Astrocyte of the hippocampus (primary cell): ENCODE results near the gene DCAF6.
"Not testable (repeated sequence)": the region's sequence is repeated elsewhere in the genome, so short reads cannot be mapped to it uniquely, and the experiment has no call there.

Experiments
- DNase-seq: peaks from one replicate; pipeline ENCODE4 v3.0.0; 2011; ENCODE audit warnings: low read depth, low spot score

DCAF6 gene

DNA sequence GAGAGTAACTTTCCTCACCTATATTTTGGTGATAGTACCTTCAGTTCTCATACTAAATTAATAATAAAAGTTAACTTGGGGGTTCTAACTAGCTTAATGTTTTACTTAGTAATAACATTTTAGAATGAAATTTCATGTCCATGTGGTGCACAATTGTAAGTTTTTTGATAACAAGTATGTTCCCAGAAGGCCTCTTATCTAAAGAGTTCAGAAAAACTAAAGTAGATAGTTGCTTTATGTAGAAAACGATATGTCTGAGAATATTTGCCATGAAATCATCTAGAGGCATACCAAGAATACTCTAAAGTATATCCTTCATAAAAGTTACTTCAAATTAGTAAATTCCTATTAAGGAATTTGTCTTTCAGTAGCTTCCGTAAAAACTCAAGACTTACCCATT lies 12.4 kb upstream of the DCAF6 start:
- DNase-seq = no peak

DNA sequence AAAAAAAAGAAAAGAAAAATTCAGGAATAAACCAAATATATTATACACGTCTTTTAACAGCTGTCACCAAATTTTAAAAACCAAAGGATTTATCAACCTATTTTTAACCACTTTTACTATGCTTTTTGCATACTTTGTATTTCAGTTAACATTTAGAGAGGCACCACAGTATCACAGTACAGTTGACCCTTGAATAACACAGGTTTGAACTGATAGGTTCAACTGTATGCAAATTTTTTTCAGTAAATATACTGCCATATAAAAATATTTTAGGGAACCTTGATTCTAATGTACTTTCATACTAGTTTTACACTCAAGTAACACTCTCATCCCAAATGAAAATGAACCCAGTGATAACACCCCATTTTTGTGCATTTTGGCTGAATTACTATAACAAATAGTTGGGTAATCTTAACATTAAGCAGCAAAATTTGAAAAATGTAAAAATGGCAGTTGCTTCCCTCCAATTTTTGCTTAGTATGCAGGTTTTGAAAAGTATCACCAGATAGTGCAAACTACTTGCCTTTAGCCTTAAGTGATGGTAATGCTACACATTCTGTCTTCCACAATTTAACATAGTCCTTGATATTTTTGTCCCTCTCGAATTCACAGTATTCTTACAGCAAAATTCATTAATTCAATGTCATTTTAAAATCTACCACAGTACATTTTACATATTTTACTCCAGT lies 11.8 kb upstream of the DCAF6 start:
- DNase-seq = no peak

DNA sequence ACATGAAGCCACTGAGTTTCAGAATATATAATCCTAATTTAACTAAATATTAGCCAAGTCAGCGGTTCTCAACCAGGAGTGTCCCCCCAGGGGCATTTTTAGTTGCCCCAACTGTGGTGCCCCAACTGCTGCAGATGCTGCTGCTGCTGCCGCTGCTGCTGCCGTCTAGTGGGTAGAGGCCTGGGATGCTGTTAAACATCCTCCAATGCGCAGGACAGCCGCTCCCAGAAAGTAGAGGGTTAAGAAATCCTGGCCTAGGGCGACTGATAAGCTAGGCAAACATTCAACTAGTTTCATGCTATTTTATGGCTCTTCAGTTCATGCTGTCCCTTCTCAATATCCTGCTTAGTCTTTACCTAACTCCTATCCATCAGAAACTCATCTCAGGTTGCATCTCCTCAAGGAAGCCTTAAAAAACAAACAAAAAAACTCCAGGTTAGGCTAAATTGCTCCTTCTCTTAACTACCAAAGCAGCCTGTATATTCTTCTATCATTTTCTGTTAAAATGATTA lies 9.9 kb upstream of the DCAF6 start:
- DNase-seq = no peak

DNA sequence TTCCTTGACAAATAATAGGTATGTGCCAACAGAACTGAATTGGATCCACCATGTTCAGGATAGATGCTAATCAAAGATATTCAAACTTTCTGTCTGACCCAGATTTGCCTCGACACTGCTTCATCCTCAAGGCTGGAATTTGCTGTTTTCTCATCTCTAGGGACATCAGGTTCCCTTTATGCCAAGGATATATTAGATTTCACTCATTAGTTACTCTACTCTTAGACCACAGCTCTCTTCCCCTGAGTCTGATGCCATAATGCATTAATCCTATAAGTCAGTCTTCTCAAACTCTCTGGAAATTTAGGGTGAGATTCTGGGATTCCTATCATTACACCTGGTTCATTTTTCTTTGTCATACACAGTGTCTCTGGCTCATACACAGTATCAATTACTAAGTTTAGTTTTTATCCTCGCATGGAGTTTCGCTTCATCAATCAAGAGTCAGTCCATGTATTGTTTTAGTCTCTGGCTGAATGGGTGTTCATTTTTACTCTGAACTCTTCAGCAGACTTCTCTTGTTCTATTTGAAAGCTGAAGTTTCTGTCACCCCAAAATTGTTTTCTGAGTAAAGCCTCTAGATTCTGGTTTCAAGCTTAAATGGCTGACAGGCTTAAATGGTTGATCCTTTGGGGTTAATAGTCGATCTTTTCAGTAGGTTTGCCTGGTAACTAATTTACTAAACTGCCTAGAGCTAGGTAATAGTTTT lies 9.3 kb upstream of the DCAF6 start:
- DNase-seq = no peak

DNA sequence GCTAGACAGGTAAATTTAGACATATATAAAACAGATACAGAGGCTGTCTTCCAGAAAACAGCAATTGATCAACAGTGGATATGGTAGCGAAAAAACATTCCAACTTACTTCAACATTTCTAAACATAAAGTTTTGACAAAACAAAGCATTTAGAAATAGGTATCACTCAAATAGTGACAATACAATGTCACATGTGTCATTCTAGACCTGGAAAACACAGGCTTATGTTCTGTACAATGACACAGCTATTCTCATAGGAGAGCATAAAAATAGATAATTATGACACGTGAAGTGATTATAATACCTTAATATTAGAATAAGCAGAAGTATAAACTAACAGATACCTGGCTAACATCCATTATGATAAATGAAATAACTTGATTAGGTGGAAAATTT lies 8.0 kb upstream of the DCAF6 start:
- DNase-seq = no peak

DNA sequence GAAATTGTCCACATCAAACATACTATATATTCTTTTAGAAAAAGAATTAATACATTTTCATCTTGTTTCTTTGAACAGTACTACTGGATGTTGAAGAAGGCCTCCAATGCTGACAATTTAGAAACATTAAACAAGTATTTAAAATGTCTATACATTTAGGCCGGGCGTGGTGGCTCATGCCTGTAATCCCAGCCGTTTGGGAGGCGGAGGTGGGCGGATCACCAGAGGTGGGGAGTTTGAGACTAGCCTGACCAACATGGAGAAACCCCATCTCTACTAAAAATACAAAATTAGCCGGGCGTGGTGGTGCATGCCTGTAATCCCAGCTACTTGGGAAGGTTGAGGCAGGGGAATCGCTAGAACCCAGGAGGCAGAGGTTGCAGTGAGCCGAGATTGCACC lies 7.6 kb upstream of the DCAF6 start:
- DNase-seq = not testable (repeated sequence)

DNA sequence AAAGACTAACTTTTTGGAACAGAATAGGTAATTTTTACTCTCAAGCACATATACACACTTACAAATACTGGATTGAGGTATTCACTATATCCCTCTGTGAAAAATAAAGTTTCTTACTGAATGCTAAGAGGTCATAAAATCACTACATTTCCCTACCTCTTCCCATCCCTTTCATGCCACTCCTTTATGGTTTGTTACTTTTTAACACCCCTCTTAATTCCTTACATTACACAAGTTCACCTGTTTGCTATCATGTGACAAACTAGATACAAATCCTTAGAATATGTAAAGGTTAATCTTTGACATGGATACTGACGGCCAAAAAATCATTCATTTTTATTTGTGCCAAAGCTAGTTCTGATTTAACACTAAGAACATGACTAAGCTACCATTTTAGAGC lies 6.8 kb upstream of the DCAF6 start:
- no peak for DNase-seq

DNA sequence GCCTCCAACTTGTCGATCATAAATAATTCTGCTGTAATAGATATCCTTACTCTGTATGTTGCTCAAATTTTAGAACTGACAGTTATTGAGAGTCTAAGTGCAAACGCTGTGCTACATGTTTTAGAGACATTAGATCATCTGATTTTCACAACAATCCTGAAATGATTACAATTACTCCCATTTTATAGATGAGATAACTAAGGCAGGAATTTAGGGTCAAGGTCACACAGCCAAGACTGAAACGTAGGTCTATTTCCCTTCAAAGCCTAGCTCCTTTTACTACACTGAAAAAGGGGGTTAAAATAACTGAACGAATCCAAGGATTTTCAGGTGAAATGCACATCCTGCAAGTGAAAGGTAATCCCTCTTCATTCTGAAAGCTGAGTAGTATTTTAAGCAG lies 2.7 kb upstream of the DCAF6 start:
- DNase-seq = no peak

DNA sequence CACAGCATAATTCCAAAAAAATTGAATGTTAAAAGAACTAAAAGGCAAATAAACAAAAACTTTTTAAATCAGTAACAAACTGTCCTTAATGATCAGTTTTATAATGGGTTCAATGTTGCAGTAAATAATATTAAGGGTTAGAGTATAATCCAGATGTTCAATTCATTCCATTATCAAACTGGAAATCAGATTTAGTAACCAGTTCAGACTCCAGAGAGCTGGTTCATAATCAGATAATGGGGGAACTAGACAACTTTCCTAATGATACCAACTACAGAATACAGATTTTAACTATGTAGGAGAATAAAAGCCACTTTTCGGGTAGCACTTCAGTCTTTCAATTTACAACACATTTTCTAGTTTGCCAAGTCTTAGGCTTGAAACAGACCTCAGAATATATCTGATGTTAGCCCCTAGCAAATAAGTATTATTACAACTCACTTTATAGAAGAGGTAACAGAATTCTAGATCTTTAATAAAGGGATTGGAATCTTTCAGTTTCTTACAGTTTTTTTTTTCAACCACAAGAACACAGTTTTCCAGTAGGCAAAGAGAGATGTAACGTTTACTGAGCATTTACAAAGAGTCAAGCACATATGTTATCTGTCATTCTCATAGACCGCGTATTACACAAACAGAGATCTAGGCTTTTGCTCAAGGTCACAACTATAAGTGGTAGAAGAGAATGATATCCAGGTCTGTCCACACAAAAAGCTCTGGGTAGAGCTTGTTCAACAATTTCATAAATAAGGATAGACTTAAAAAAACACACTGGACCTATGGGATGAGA lies 1.9 kb upstream of the DCAF6 start:
- no peak for DNase-seq

DNA sequence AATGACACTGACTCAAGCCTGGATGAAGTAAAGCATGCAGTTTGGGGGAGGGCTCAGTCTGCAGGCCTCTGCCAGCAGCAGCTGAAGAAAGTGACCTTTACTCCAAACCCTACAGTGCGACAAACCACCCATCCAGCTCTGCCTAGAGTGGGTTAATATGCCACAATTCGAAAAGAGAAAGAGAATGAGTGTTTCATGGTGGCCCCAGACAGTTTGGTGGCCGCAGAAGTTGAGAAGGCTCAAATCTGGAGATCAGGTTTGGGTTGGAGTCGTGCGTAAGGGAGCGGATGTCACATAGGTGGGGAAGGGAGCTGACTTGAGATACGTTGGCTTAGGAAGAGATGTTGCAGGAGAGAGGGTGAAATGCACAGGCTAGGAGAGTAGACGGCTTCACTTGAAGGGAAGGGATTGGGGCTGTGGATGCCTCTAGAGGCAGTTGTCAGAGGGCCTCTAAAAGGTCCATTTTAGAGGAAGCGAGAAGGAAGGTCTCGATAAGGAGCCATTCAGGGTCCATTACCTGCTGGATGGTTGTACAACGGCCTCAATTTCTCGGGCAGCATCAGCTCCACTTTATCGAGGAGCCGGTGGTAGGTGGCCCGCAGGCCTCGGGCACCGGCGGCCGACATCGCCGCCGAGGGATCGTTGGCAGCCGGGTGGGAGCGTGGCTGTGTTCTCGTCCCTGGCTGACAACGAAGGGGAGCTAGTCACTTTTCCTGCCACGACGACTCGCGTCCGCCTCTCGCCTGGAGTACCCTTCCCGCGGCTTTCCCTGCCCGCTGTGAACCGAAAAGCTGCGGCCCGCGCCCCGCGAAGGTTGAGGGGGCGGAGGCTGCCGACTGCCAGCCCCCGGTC lies 1.0 kb upstream of the DCAF6 start:
- DNase-seq = peak; percentile 64

DNA sequence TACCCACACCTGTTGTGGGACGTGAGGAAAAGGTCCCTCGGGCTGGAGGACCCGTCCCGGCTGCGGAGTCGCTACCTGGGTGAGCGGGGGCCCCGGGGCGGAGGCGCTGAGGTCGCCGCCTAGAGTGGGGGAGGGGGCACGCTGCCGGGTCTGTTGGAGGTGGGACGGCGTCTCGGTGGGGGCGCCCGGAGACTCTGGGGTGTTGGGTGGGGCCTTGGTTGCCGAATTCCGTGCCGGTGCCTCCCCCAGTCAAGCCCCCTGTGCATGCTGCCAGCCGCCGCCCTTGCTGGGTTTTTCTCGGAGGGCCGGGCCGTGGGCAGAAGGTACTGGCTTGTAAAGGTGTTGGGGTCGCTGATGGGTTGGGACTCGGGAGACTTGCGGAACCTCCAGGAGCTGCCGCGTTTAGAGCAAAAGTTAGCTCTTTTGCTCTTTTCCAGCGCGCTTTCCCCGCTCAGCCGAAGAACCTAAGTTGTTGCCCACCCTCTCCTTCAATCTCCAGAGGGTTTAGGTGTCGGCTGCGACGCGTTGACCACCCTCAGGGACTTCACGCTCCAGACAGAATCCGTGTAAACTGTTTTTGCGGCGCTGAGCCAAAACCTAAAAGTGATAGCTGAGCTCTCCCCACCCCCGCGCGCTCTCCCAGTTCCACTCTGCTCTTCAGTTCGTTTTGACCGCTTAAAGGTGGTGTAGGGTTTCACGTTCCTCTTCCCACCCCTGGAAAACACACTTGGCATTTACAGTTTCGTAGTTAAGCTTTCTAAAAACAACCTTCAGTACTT lies 636 bp downstream of the DCAF6 start, which contains the start of gene MPC2:
TSS of gene MPC2 (minus strand) at position 143 of the 779 bp plus-strand sequence. CDS start 1,231 bp downstream, outside the sequence.
- DNase-seq = peak; percentile 77

DNA sequence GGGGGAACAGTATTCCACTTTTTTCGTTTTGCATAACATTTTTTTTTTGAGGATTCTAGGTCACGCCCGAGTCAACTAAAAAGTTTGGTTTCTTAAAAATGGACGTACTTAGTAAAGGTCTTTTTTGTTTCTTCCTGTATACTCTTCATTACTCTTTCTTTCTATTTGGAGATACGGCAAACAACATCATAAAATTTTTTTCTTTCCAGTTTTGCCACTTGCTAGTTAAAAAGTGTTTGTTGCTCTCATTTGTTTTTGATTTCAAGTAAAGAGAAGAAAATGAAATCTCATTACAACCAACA lies 1.2 kb downstream of the DCAF6 start:
- no peak for DNase-seq

DNA sequence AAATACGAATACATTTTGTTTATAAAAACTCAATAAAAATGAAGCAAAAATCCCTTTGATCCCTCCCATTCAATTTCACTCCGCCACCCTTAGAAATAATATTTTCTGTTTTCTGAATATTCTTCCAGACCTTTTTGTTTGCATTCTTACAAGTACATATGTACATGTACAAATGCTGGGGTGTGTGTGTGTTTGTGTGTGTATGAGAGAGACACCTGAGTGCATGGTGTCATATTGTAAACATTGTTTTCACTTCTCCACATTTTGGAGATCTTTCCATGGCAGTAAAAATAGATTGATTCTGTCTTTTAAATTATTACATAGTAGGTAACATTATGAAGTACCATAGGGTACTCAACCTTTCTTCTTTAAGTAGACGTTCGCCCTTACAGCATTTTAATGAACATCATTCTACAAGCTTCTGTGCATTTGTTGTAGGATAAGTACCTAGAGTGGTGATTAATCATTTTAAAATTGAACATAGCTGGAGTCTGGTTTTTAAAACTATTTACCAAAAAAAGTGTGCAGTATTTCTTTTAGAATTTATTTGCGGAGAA lies 1.7 kb downstream of the DCAF6 start:
- DNase-seq = no peak

DNA sequence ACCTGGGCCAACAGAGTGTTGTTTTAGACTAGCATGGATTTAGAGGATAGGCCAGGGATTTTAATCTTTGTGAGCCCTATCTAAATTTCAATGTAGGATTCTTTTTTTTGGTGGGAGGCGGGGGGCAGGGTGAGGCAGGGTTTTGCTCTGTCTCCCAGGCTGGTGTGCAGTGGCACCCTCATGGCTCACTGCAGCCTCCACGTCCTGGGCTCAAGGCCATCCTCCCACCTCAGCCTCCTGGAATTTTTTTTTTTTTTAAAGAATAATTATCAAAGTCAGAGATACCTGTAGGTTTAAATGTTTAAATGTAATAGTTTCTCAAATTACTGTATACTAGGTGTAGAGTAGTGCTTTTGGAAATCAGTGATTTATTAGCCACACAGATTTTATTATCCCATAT lies 3.8 kb downstream of the DCAF6 start:
- no peak for DNase-seq

DNA sequence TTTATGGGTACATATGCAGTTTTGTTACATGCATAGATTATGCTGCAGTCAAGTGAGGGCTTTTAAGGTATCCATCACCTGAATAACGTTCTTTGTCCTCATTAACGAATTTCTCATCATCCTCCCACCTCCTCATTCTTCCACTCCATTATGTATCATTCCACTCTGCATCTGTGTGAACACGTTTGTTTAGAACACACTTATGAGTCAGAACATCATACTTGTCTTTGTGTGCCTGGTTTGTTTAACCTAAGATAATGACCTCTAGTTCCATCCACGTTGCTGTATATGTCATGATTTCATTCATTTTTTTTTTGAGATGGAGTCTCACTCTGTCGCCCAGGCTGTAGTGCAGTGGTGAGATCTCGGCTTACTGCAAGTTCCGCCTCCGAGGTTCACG lies 7.1 kb downstream of the DCAF6 start:
- no peak for DNase-seq

DNA sequence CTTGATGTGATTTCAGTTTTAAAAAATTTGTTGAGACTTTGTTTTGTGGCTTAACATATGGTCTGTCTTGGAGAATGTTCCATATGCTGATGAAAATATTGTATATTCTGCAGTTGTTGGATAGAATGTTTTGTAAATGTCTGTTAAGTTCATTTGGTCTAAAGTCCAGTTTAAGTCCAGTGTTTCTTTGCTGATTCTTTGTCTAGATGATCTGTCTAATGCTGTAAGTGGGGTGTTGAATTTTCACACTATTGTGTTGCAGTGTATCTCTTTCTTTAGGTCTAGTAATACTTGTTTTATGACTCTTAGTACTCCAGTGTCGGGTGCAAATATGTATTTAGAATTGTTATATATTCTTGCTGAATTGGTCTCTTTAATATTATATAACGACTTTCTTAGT lies 11.2 kb downstream of the DCAF6 start:
- no peak for DNase-seq

DNA sequence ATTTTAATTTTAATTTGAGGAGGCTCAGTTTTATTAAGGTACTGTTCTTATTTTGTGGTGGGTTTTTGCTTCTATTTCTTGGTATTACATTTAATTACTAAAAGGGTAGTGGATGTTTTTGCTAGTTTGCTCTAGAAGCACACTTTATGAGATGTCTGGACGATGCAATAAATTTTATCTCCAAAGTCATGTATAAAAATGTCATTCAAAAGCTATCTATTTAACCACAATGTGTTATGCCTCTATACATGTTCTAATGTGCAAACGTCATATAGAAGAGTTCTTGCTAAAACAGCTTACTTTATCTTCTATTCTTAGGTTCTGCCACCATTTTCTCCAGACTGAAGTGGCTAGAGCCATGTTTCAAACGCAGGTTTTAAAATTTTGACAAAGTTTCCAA lies 13.3 kb downstream of the DCAF6 start:
- no peak for DNase-seq

DNA sequence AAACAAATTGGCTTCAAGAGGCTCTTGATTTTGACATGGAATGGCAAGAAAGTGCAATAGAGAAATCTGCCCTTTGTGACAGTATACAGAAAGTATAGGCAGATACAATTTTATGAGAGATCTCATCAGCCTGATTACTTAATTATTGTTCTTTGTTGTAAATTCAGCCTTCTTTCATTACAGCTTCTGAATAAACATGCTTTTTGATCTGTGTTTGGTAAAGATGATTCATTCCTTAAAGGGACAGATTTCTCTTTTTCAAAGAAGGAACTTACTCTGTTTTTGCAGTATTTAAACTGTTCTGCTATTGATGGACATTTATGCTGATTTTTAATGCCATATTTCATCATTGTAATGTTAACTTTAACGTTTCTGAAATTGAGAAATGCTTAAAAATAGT lies 14.1 kb downstream of the DCAF6 start:
- no peak for DNase-seq

DNA sequence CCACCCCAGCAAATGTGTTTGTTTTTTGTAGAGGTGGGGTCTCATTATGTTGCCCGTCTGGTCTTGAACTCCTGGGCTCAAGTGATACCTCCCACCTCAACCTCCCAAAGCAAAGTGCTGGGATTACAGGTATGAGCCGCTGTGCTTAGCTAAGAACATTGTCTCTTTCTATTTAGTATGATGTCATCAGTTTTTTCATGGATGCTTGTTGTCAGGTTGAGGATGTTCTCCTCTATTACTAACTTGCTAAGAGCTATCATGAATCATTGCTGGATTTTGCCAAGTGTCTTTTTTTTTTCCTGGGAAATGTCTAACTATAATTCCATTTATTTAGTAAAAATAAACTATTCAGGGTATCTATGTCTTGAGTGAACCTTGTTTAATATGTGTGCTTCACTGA lies 19.4 kb downstream of the DCAF6 start:
- DNase-seq = no peak

DNA sequence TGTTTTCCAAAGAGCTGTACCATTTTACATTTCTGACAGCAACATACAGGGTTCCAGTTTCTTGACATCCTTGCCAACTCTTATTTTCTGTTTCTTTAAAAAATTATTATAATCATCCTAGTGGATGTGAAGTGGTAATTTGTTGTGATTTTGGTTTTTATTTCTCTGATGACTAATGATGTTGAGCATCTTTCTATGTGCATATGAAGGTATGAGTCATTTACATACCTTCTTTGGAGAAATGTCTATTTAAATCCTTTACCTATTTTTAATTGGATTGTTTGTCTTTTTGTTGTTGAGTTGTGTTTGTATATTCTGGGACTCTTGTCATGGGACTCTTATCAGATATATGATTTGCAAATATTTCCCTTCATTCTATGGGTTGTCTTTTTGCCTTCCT lies 21.2 kb downstream of the DCAF6 start:
- DNase-seq = no peak

DNA sequence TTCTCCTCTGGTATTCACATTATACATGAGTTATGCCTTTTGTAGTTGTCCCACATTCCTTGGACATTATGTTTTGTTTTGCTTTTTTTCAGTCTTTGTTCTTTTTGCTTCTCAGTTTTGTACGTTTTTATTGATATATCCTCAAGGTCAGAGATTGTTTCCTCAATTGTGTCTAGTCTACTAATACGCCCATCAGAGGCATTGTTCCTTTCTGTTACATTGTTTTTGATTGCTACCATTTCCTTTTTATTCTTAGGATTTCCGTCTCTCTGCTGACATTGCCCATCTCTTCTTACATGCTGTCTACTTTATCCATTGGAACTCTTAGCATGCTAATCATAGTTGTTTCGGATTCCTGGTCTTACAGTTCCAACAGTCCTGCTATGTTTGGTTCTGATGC lies 28.2 kb downstream of the DCAF6 start:
- DNase-seq = no peak
